Adrenal gland (tissue), 12 donors: ENCODE measurements around the gene LSM11. TPM values are rescaled to one million over a fixed set of nuclear protein-coding genes. Genes with fewer than 3 reads are reported as not detected.

Source experiments
- DNase-seq, 7 donors: peaks; one replicate each; pipeline ENCODE4 v3.0.0-alpha.2; 2019 to 2020
- H3K27ac ChIP-seq, 5 donors: fragments of 200-600 bp; sonication (generic) in 4 of 5; 1 replicate in 3 of 5; 2 replicates in 2 of 5; pipeline versions ENCODE4 v1.5.1 to v1.8.0; 2016 to 2020; ENCODE audit warnings: mild to moderate bottlenecking in 1 of 5
- H3K27me3 ChIP-seq: fragments of 200-600 bp; 2 replicates; pipeline ENCODE4 v1.8.0; 2021
- H3K36me3 ChIP-seq, 2 donors: fragments of 200-600 bp; replicated peaks in 1 of 2; 1 replicate in 1 of 2; 2 replicates in 1 of 2; pipeline versions ENCODE4 v1.5.1 to v1.8.0; 2018 to 2022
- H3K4me1 ChIP-seq, 2 donors: fragments of 200-600 bp; replicated peaks in 1 of 2; 1 replicate in 1 of 2; 2 replicates in 1 of 2; pipeline versions ENCODE4 v1.5.1 to v1.8.0; 2018 to 2021
- H3K4me3 ChIP-seq, 4 donors: fragments of 200-600 bp; sonication (generic) in 3 of 4; one replicate each; pipeline ENCODE4 v1.5.1; 2016 to 2018
- H3K9me3 ChIP-seq, 3 donors: fragments of 200-600 bp; sonication (generic) in 1 of 3; replicated peaks in 1 of 3; 1 replicate in 2 of 3; 2 replicates in 1 of 3; pipeline versions ENCODE4 v1.5.1 to v1.8.0; 2016 to 2021
- CTCF ChIP-seq, 6 experiments: fragments of 450-650 bp in 4 of 6; fragments of 200-600 bp in 2 of 6; sonication (generic) in 1 of 6; IDR thresholded peaks; 1 replicate in 5 of 6; 2 replicates in 1 of 6; pipeline versions ENCODE4 v1.5.1 to v1.8.0; 2016 to 2021; ENCODE audit warnings: antibody characterized with exemption in 6 of 6, mild to moderate bottlenecking in 2 of 6, moderate library complexity in 1 of 6
- POLR2A ChIP-seq, 2 donors: fragments of 450-650 bp; IDR thresholded peaks; one replicate each; pipeline ENCODE4 v1.6.1; 2017; ENCODE audit warnings: antibody characterized with exemption in 2 of 2, mild to moderate bottlenecking in 2 of 2, moderate library complexity in 1 of 2
- WGBS, 4 donors: extraction: QIAGEN DNeasy Blood & Tissue Kit in 2 of 4; methylation state at CpG; one replicate each; pipeline versions ENCODE4 v1.1.5 to v1.1.7; 2013 to 2017; 5-methylcytosine and 5-hydroxymethylcytosine counted together
- intact Hi-C, 2 donors: fragments of 100-400 bp; cut with DNase I; formaldehyde crosslinking; loops; one replicate each; pipeline versions ENCODE4 v1.14.1 to v1.15.0; 2022 to 2023
- polyA plus RNA-seq, 3 donors: library from polyadenylated mRNA; stranded (reverse); fragments of 200-250 nt in 2 of 3; fragments of 350-450 nt in 1 of 3; fragmentation: Illumina TruSeq in 1 of 3; extraction: RNeasy Lipid Tissue Mini Kit (QIAGEN cat#74804) in 1 of 3; gene quantifications; one replicate each; pipeline ENCODE4 v1.2.3, GENCODE V29; 2013 to 2014
- total RNA-seq, 9 donors: library from RNA; depleted of rRNA in 4 of 9; stranded (reverse); fragments of >200 nt in 4 of 9; fragments of 120-200 nt in 1 of 9; fragmentation: NEBNext Ultra II Directional in 1 of 9; extraction: Animal tissue kit (Norgen Biotek cat#: 25700) in 1 of 9; gene quantifications; one replicate each; pipeline versions ENCODE4 v1.1.0 to v1.2.4, GENCODE V29; 2013 to 2023
- donor health status: healthy with polysubstance abuse.
- donor health status: Bipolar disorder and iron deficiency.
- donor health status: DM: yes; HTN: yes; CAD: no.
- donor health status: DM: no; HTN: no; CAD: no.
- donor health status: DM: no; HTN: no; CAD: no.
- donor health status: DM: yes; HTN: yes; CAD: no.

The LSM11 gene
- total and polyA plus RNA-seq, 12 donors, result 1.0 to 28.2 (median 4.3) TPM

- 60 to 78% (median 64%) methylated on average over 1 of the region's 1 CpG for whole genome bisulfite sequencing, 4 donors
- Histone ChIP-seq H3K4me3 (no peak overlapping the region), H3K4me1 (no peaks in the 10 kb centered on the region), H3K36me3 (no peaks in the 10 kb centered on the region), H3K27ac (no peak overlapping the region), H3K27me3 (no peaks in the 10 kb centered on the region), H3K9me3 (no peaks in the 10 kb centered on the region)
- no peak for TF ChIP-seq POLR2A (IDR thresholded peaks at IDR 0.05)
- TF ChIP-seq CTCF (IDR thresholded peaks at IDR 0.05), result no peak
- no peak for DNase-seq
- intact Hi-C loops, result no loop called here
Measured at GRCh38 chr5:157708866-157709265, 34.6 kb upstream of the LSM11 start.

DNA sequence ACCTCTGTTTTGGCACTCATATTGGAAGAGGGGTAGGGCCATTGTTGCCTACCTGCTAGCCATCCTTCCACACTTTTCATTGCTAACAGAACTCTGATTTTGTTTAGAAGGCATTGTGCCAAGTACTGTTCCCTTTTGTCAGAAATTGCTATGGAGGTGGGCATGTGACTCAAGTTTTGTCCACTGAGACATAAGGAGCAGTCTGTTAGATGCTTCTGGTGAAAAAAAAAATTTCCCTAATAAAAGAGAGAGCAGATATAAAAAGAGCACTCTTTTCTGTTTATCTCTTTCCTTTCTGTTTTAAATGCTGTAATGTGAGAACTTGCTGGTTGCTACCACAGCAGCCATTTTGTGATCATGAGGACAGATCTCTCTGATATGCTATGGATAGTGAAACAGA is 34.2 kb upstream of the LSM11 start:
- Histone ChIP-seq H3K4me1 (no peaks in the 10 kb centered on the region), H3K36me3 (no peaks in the 10 kb centered on the region), H3K9me3 (no peaks in the 10 kb centered on the region), H3K27ac (no peak overlapping the region), H3K4me3 (no peak overlapping the region), H3K27me3 (no peaks in the 10 kb centered on the region)
- no peak for TF ChIP-seq CTCF (IDR thresholded peaks at IDR 0.05)
- TF ChIP-seq POLR2A (IDR thresholded peaks at IDR 0.05), result no peak
- intact Hi-C loops, result no loop called here
- DNase-seq, result no peak

GRCh38 chr5:157710431-157710830 is 33.1 kb upstream of the LSM11 start:
- Histone ChIP-seq H3K27ac (no peak overlapping the region), H3K27me3 (no peaks in the 10 kb centered on the region), H3K4me3 (no peak overlapping the region), H3K4me1 (no peaks in the 10 kb centered on the region), H3K9me3 (no peaks in the 10 kb centered on the region), H3K36me3 (no peaks in the 10 kb centered on the region)
- TF ChIP-seq POLR2A (IDR thresholded peaks at IDR 0.05), result no peak
- no peak for TF ChIP-seq CTCF (IDR thresholded peaks at IDR 0.05)
- WGBS, 4 donors, result 67 to 75% (median 72%) methylated on average over 3 of the region's 3 CpGs
- intact Hi-C loops, result loop anchor here in 1 of 2 donors (10.0 kb wide), 2 partner anchors 276 to 376 kb away; no protein-coding TSS in a partner anchor
- DNase-seq, result no peak

DNA sequence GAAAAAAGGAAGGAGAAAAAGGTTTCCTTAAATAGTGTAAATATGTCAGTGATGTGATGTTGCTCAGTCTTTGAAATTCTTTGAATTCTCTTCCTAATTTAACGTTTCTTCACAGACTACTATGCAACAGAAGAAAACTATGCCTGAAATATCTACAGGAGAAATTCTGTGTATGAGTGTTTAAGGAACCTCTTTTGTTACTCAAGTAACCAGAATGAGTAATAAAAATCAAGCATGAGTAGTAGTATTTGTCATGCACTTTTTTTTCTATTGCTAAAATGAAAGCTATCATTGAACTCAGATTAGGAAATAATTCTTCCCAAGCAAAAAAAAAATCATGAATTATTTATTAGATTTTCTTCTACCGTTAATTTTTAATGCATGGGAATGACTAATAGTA is 32.6 kb upstream of the LSM11 start:
- H3K36me3 ChIP-seq, result no peaks in the 10 kb centered on the region
- TF ChIP-seq POLR2A (IDR thresholded peaks at IDR 0.05) (no peak), CTCF (IDR thresholded peaks at IDR 0.05) (no peak)
- H3K9me3 ChIP-seq, result no peaks in the 10 kb centered on the region
- DNase-seq, result no peak
- 45 to 50% (median 47%) methylated on average over 2 of the region's 2 CpGs for WGBS, 4 donors
- H3K4me1 ChIP-seq, result no peaks in the 10 kb centered on the region
- H3K27me3 ChIP-seq, result no peaks in the 10 kb centered on the region
- no peak overlapping the region for H3K4me3 ChIP-seq
- intact Hi-C loops, result loop anchor here in 1 of 2 donors (10.0 kb wide), 2 partner anchors 276 to 376 kb away; no protein-coding TSS in a partner anchor
- no peak overlapping the region for H3K27ac ChIP-seq
